HTR-8/SVneo (cell line): ENCODE measurements around the gene MBD5.

Experiments
- DNase-seq: peaks from one replicate; pipeline ENCODE4 v3.0.0; 2011; ENCODE audit warnings: low spot score, mixed read lengths; ENCODE audit not compliant: insufficient read length
- FAIRE-seq: peaks from 2 replicates; lab custom pipeline; 2011; peaks lifted over from hg19 to GRCh38; lab: Jason Lieb, UNC

The MBD5 gene

DNA sequence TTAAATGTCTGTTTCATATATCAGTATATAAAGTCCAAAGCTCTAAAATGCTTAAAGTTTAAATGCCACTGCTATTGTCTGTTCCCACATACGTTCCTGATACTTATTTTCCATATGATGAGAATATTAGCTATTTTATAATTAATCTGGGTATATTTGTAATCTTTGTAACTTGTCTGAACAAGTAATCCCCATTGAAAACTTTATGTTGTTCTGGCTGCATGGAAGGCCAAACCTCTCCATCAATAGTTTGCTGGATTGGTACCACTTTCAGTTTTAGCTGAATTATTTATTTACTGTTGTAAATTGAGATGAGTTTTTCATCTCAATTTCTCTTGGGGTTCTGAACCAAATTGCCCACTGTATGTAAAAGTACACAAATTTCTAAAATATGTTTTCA is 1.5 kb downstream of the MBD5 start:
- FAIRE-seq (no peak), DNase-seq (no peak)

DNA sequence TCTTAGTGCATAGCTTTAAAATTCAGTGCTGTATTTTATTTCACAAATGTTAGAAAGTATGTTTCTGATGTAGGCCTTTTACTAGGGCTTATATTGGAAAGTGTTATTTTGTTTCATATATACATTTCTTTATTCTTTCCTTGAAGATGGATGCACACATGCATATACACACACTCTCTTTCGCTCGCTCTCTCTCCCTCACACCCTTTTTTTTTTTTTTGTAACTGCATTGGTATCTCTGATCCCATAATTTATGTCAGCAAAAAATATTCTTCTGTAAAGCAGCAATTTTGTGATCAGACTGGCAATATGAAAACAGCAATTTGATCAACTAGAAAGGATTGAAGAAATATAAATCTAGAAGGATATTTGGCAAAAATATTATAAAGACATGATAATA is 2.0 kb downstream of the MBD5 start:
- no peak for DNase-seq
- FAIRE-seq, result no peak

DNA sequence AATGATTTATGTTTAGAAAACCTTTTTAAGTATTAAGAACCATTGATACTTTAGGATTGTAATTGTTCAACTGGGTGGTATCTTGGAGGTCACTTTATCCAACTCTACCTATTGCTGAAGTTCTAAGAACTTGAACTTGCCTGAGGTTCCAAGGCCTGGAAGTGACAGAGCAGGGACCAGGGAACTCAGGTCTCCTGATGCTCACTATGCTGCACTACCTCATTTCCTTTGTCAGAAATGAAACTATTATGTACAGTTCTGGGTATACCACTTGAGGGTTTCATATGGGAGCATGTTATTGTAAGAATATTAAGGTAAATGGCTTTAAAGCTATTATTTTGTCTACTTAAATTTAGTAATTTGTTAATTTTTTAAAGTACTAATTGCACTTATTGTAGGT is 3.0 kb downstream of the MBD5 start:
- DNase-seq, result no peak
- FAIRE-seq, result no peak

DNA sequence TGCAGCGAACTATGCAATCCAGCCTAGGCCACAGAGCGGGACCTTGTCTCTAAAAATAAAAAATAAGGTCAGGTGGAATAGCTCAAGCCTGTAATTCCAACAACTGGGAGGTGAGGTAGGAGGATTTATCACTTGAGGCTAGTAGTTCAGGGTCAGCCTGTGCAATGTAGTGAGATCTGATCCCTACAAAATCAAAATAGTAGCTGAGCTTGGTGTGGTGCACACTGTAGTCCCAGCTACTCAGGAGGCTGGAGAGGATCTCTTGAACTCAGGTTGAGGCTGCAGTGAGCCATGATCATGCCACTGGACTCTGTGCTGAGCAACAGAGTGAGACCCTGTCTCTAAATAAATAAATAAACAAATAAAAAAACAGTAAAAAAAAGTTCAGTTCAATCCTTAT is 5.7 kb downstream of the MBD5 start:
- DNase-seq (no peak), FAIRE-seq (no peak)

GRCh38 chr2:148027822-148028221 is 6.9 kb downstream of the MBD5 start:
- DNase-seq (no peak), FAIRE-seq (no peak)

DNA sequence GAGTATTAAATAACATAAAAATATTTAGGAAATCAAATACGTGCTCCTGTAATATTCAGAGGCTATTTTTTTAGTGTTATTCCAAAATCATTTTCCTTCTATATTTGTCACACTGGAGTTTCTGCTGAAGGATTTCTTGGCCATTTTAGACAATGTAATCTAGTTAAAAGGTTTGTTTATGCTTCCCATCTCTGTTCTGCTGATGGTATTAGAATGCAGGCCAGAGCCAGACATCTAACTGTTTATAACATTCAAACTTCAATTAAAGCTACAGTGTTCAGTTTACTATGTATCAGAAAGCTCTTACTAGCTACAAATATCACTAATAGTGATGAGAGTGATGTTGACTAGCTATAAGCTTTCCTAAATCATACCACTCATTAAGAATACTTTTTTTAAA is 7.9 kb downstream of the MBD5 start:
- DNase-seq, result no peak
- no peak for FAIRE-seq

GRCh38 chr2:148031152-148031551 is 10.3 kb downstream of the MBD5 start:
- no peak for DNase-seq
- no peak for FAIRE-seq

DNA sequence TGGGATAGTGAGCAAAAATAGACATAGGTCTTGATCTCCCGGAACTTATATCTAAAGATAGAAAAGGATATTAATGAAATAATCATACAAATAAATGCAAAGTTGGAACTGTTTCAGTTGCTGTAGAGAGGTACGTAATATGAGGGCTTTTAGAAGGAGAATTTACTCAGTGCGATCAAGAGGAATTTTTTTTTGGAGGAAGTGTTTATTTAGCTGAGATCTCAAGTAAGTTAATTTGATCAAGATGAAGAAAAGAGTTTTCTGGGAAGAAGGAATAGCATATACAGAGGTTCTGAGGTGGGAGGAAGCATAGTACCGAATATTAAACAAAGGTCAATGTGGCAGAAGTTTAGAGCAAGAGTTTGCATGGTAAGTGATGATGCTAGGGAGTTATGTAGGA is 11.3 kb downstream of the MBD5 start:
- FAIRE-seq, result no peak
- no peak for DNase-seq

GRCh38 chr2:148039783-148040182 is 18.9 kb downstream of the MBD5 start:
- DNase-seq, result no peak
- FAIRE-seq, result no peak

DNA sequence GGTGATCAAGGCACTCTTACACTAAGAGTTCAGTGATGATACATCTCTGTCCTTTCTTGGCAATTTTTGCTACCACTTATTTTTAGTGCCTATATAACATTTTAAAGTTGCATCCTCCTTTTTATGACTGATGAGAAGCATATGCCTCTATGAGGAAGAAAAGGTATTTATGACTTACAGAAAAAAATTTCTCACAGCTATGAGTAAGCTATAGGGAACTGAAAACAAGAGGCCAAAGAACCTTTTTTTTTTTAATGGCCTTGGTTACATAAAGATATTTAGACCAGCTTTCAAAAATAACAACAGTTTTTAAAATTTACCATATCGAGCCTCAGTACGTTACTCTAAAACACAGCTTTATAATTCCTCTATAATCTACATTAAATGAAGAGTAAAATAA is 21.3 kb downstream of the MBD5 start:
- DNase-seq (no peak), FAIRE-seq (no peak)

GRCh38 chr2:148044322-148044721 is 23.4 kb downstream of the MBD5 start:
- DNase-seq (no peak), FAIRE-seq (no peak)

DNA sequence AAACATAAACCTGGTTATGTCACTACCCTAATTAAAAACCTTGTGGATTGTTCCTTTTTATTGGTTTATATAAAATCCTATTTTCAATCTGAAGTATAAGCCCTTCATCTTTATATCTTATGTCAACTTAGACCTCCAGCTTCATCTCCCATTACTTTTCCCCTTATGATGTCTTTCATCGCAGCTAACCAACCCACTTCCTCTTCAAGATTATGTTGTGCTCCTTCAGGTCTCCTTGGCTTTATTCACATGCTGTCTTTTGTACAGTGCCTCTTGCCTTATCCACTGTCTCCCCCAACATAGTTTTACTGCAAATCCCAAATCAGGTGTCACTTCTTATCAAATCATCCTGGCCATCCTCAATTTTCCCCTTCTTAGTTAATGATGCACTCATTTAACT is 25.9 kb downstream of the MBD5 start:
- DNase-seq, result no peak
- FAIRE-seq, result no peak

DNA sequence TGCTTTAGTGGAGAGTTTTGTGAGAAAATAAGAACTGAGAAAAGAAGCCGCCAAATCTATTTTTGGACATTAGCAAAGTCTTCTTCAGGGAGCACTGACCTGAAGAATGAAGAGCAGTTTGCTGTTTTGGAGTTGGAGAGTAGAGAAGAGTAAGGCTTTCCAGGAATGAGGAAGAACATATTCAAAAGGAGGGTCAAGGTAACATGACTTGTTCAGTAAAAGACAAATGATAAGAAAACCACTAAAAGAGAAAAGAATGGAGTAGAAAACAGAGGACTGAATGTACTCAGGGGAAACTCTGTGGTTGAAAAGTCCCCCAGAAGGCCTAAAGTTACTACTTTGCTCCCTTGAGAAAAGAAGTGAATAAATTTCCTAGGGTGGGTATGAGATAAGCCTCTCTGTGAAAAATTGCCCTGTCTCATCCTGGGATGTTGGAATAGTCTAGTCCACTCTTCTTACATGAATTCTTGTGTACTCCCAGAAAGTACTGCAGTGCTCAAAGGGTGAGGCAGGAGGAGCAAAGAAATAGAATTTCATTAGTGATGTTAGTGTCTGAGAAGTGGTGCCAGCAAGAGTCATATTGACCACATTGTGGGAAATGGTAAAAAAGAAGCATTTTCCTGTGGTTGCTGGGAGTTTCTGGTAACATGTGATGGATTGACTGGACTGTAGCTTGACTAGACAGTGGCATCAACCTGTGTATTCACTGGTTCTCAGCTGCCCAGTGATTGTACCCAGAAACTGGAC is 27.8 kb downstream of the MBD5 start:
- FAIRE-seq (no peak), DNase-seq (no peak)

GRCh38 chr2:148049284-148049683 is 28.4 kb downstream of the MBD5 start:
- no peak for FAIRE-seq

DNA sequence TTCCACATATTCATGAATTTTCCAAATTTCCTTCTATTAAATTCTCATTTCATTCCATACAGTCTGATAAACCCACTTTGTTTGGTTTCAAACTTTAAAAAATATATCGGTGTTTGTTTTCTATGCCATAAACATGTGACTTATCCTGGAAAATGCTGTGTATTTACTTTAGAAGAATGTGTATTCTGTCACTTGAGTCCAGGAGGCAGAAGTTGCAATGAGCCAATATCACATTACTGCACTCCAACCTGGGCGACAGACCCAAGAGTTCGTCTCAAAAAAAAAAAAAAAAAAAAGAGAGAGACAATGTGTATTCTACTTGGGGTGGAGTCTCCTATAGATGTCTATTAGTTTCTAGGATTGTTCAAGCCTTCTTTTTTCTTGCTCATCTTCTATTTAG is 31.8 kb downstream of the MBD5 start:
- no peak for DNase-seq

More at GRCh38 chr2:148049284-148049683, 28.4 kb downstream of the MBD5 start:
- DNase-seq, result no peak

DNA sequence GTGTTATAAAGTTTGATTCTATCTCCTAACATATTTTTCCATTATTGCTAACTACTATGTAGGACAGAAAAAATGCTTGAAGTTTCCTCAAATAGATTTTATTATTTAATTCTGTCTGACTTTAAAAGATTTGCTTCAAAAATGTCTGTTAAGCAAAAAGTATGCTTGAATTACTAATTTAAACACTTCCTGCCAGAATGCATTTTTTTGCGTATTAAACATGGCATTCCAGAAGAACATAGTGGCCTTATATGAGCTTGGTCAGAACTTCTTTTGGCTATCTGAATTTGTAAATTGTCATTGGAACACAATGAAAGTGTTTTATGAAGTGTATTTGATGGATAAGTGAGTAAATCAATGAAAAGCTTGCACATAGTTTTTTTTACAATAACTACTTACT is 37.8 kb downstream of the MBD5 start:
- DNase-seq (no peak), FAIRE-seq (no peak)

More for the DNA sequence above, 31.8 kb downstream of the MBD5 start:
- FAIRE-seq, result no peak

GRCh38 chr2:148063633-148064032 is 42.7 kb downstream of the MBD5 start:
- DNase-seq (no peak), FAIRE-seq (no peak)

DNA sequence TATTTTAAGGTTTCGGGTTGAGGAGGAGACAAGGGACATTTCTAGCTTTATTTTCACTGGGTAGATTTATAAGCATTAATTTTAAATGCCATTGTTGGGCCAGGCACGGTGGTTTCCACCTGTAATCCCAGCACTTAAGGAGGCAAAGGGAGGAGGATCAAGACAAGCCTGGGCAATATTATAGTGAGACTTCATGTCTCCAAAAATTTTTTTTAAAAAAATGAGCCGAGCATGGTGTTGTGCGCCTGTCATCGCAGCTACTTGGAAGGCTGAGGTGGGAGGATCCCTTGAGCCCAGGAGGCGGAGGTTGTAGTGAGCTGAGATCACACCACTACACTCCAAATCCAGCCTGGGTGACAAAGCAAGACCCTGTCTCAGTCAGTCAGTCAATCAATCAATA is 45.0 kb downstream of the MBD5 start:
- FAIRE-seq, result no peak
- no peak for DNase-seq

GRCh38 chr2:148067801-148068200 is 46.9 kb downstream of the MBD5 start:
- DNase-seq (no peak), FAIRE-seq (no peak)

- DNase-seq, result no peak
- no peak for FAIRE-seq
Observed at GRCh38 chr2:148071351-148071750, 50.5 kb downstream of the MBD5 start.

GRCh38 chr2:148096012-148096411 is 75.1 kb downstream of the MBD5 start:
- FAIRE-seq, result no peak
- no peak for DNase-seq

DNA sequence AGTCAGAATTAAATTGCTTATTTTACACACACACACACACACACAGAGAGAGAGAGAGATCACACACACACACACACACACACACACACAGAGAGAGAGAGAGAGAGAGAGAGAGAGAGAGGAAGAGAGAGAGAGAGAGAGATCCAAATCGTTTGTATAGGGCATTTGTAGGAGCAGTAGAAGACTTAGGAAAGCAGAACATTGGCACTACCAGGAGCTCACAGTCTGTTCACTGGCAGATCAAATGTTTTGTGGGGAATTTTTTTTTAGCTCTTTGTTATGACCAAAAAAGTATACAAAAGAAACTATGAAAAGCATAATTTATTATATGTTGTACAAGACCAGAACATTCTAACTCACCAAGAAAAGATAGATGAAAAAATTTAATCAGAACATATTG is 81.8 kb downstream of the MBD5 start:
- DNase-seq (no peak), FAIRE-seq (no peak)
